HG03103 (cell line): Measurements from ENCODE around the gene CAP1.
"Not testable (repeated sequence)": the region's sequence is repeated elsewhere in the genome, so short reads cannot be mapped to it uniquely, and the experiment has no call there.

ENCODE experiments used
- ATAC-seq: cut with Tn5 transposase; IDR thresholded peaks from one replicate; pipeline ENCODE4 v1.9.1; 2021; ENCODE audit warnings: low read depth; ENCODE audit not compliant: unreplicated experiment

CAP1 gene

DNA sequence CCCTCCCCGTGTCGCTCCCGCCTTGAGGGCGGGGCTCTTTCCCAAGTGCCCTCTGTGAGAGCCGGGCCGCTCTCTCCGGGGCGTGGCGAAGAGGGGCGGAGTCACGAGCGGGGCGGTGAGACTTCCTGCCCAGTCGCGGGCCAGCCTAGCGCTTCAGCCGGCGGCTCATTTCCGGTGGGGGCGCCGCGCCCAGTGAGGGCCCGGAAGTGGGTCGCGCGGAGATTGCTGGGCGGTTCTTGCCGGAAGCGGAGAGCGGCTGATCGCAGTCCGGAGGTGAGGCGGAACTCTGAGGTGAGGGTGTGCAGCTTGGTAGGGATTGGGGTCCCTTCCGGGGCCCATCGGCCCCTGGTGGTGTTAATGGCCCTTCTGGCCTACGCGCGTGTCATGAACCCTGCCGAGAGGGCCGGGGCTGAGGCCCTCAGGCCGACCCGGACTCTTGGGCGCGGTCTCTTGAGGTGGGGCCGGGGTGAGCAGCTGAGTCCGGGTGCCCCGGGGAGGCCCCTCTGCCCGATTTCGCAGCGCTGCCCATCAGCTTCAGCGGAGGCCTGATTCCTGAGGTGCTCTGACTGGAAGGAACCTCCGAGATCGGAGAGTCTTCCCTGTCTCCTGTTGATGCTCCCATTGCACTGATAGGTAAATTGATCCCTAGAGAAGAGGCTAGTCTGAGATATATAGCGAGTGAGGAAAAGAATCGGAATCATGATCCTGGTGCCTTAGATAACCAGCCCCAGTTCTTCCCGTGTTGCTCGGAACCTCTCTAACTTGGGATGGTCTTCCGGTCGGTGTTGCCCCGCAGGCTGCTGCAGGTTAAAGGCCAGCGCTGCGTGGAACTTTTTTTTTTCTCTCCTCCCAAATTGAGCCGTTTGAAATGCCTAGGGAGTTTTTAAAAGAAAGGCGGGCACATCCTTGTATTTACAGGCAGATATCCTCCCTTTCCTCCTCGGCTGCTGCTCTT lies at the start of gene CAP1:
Gene CAP1, plus strand, starts transcription at position 219 of the 955 bp plus-strand sequence. CDS start 18,618 bp downstream, outside the sequence.
- peak; percentile 82 for ATAC-seq

GRCh38 chr1:39992234-39992633 lies 48.3 kb upstream of the CAP1 start:
- no peak for ATAC-seq

DNA sequence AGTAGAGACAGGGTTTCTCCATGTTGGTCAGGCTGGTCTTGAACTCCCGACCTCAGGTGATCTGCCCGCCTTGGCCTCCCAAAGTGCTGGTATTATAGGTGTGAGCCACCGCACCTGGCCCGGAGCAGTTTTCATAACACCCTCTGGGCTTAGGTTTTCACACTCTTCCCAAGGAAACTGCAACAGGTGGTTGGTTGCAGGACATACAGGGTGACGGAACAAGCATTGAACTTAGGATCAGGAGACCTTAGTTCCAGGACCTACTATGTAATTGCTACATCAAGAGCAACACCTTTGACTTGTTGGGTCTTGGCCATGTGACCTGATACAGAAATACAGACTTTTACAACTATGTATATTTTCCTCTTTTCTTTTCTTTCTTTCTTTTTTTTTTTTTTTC lies 47.6 kb upstream of the CAP1 start:
- no peak for ATAC-seq

DNA sequence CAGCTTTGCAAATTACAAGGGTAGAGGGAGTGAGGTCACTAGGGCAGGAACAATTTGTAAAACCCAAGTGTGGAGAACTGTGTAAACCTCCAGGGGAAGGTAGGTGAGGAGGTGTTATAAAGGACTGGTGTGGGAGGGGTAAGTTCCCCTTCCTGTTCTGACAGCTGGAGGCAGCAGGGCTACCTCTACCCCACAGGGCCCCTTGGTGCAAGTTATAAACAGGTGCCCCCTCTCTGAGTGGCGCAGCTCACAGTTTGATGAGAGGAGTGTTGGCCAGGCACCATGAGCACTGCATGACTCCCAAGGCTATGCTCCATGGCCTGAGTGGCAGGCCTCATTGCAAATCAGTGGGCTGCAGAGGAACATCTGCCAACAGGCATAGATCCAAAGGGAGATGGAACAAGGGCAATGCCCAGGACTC lies 44.5 kb upstream of the CAP1 start:
- ATAC-seq = peak; percentile 87

- no peak for ATAC-seq
Measured at GRCh38 chr1:39996396-39997004, 44.0 kb upstream of the CAP1 start.

GRCh38 chr1:40001456-40001855 lies 39.1 kb upstream of the CAP1 start:
- ATAC-seq = no peak

- ATAC-seq = no peak
Measured at GRCh38 chr1:40003156-40004093, 37.1 kb upstream of the CAP1 start.

- no peak for ATAC-seq
Measured at GRCh38 chr1:40004857-40005256, 35.7 kb upstream of the CAP1 start.

DNA sequence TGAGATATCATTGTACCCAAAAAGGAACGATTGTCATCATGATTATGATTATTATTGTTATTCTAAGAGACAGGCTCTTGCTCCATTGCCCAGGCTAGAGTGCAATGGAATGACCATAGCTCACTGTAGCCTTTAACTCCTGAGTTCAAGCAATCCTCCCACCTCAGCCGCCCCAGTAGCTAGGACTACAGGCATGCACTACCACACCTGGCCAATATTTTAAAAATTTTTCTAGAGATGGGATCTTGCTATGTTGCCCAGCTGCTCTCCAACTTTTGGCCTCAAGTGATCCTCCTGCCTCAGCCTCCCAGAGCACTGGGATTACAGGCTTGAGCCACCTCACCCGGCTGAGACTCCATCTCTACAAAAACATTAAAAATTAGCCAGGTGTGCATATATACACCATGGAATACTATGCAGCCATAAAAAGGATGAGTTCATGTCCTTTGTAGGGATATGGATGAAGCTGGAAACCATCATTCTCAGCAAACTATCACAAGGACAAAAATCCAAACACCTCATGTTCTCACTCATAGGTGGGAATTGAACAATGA lies 33.0 kb upstream of the CAP1 start:
- ATAC-seq = not testable (repeated sequence)

- ATAC-seq = no peak
Measured at GRCh38 chr1:40011198-40011597, 29.3 kb upstream of the CAP1 start.

DNA sequence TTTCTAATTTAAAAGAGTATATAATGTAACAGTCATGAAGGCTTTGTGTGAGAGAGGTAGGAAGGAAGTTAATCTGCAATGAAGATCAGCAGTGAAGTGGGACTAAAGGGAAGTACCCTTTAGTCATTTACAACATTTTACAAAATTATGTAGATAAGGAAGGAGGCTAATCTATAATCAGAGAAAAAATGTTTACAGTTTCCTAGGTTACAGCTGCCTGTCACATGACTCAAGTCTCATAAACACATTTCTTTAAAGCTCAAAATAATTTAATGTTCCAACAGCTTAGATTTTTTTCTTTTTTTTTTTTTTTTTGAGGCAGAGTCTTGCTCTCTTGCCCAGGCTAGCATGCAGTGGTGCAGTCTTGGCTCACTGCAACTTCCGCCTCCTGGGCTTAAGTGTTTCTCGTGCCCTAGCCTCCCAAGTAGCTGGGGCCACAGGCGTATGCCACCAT lies 26.2 kb upstream of the CAP1 start:
- no peak for ATAC-seq

DNA sequence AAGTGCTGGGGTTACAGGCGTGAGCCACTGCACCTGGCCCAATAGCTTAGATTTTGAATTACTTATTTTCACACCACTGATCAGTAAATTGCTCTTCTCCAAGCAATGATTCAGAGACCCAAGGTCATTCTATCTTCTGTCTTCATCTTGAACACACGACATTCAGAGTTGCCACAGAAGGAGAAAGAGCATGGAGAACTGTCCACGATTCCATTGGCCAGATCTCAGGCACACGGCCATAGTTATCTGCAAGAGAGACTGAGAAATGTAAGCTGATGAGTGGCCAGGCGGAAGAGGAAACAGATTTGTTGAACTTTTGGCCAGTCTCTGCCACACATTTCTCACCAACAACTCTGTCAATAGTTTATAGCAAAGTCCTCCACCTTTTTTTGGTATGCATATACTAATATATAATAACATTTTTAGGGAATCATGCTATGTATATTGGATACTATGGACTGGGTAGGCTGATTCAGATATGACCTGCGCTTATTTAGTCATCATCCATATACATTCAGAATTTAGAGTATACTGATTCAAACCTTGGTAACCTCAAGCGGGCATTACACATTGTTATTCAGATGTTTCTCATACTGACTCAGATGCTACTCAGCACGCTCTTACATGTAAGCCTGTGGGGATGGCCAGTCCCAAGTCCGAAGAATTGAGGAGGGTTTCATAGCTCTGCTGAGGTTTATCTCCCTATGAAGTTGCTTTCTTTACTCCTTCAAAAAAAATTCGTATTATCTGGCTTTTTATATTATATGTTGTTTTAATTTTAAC lies 25.5 kb upstream of the CAP1 start:
- no peak for ATAC-seq

GRCh38 chr1:40017951-40018575 lies 22.5 kb upstream of the CAP1 start:
- ATAC-seq = no peak

GRCh38 chr1:40020447-40021085 lies 20.0 kb upstream of the CAP1 start:
- ATAC-seq = no peak

GRCh38 chr1:40023379-40023944 lies 17.1 kb upstream of the CAP1 start:
- no peak for ATAC-seq

DNA sequence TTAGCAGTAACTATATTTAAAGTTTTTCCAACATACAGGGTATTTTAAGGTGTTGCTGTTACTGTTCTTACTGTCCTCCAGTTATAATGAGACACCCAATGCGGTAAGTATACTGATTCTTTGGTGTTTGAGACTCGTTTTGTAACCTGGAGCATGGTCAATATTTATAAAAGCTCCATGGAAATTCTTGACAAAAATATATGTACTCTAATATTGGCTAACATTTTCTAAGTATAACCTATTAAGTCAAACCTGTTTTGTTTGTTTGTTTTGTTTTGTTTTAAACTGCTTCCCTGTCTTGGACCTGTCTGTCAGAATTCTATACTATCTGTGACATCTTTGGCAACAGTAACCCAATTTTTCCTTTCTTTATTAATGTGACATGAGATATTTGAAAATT lies 15.9 kb upstream of the CAP1 start:
- no peak for ATAC-seq

GRCh38 chr1:40027647-40028046 lies 12.9 kb upstream of the CAP1 start:
- no peak for ATAC-seq

GRCh38 chr1:40029608-40030007 lies 10.9 kb upstream of the CAP1 start:
- no peak for ATAC-seq
